GM10847 (cell line): Measurements from ENCODE around the gene RIN3.

ENCODE experiments used
- POLR2A ChIP-seq: IDR thresholded peaks from 2 replicates; pipeline ENCODE4 v1.6.1; 2011; ENCODE audit not compliant: insufficient read length; ENCODE audit errors: extremely low read depth

RIN3 gene

DNA sequence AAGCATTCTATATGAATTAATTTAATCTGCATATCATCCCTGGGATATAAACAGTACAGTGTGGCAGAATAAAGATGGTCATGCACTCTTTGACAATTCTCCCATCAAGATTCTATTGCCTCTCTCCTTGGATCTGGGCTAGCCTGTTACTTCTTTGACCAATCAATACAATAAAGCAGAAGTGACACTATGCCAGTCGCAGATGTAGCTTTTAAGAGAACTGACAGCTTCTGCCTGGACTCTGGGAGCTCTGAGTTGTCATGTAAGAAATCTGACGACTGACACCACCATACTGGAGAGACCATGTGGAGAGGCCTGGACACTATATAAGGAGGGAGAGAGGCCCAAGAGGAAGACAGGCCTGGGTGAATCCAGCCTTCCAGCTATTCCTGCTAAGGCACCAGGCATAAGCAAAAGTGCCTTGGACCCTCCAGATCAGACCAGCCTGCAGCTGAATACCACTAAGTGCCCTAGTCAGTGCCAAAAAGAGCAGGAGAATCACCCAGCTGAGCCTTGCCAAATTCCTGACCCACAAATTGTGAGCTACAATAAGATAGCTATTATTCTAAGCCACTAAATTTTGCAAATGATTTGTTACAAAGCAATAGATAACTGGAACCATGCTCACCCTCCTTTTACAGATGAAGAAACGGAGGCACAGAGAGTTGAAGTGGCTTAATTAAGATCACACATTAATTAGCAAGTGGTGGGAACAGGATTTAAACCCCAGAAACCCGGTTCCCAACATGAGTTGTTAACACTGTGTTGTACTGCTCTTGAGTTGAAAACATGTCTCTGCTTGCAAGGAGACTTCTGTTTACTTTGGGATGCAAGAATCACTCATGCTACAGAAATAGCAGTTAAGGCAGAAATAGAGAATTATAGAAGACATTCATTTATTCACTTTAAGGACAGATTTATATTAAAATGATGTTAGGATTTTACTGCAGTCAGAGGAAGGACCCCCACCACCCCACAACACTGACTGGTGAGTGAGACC lies 84.6 kb downstream of the RIN3 start:
- TF ChIP-seq POLR2A = no peak

- TF ChIP-seq POLR2A = no peak
Observed at GRCh38 chr14:92599811-92600210, 86.2 kb downstream of the RIN3 start.

- TF ChIP-seq POLR2A = no peak
Observed at GRCh38 chr14:92600318-92601053, 86.9 kb downstream of the RIN3 start.

- TF ChIP-seq POLR2A = no peak
Observed at GRCh38 chr14:92601131-92601710, 87.6 kb downstream of the RIN3 start.

DNA sequence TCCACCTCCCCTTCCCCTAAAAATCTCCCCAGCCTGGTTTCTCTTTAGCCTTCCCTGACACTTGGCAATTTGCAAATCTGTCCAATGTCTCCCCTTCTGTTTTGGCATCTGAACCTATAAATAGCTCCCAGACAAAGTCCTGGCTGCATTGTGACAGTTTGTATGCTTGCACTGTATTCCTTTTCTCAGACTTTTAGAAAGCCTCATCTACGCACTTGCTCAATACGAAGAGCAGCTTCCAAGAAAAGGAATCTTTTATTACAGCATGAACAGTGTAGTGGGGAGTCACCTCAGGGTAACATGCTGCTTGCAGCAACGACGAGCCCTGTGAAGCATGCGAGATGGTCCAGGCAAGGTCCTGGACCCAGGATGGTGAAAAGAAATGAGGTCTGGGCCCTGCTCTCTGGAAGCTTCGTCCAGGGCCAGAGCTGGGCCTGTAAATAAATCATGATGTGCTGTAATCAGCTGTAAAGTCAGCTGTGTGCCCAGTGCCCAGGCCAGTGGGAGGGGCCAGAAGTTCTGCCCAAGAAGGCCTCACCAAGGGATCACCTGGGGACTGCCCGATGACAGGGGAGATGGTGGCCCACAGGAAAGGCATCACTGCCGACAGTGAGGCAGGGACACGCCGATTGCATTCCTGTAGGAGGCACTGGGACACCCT lies 88.3 kb downstream of the RIN3 start:
- no peak for TF ChIP-seq POLR2A

GRCh38 chr14:92603309-92604242 lies 90.0 kb downstream of the RIN3 start:
- TF ChIP-seq POLR2A = no peak

- no peak for TF ChIP-seq POLR2A
Observed at GRCh38 chr14:92605274-92605940, 91.8 kb downstream of the RIN3 start.

DNA sequence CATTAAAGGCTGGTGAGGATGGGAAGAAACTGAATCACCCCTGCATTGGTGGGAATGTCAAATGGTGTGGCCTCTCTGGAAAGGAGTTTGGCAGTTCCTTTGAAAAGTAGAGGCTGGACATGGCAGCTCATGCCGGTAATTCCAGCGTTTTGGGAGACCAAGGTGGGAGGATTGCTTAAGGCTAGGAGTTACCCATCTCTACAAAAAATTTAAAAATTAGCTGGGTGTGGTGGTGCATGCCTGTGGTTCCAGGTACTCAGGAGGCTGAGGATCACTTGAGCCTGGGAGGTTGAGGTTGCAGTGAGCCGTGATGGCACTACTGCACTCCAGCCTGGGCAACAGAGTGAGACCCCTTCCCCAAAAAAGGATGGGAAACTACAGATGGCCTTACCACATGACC lies 93.7 kb downstream of the RIN3 start:
- no peak for TF ChIP-seq POLR2A

- no peak for TF ChIP-seq POLR2A
Observed at GRCh38 chr14:92607702-92608429, 94.3 kb downstream of the RIN3 start.

- no peak for TF ChIP-seq POLR2A
Observed at GRCh38 chr14:92609955-92610354, 96.4 kb downstream of the RIN3 start.

DNA sequence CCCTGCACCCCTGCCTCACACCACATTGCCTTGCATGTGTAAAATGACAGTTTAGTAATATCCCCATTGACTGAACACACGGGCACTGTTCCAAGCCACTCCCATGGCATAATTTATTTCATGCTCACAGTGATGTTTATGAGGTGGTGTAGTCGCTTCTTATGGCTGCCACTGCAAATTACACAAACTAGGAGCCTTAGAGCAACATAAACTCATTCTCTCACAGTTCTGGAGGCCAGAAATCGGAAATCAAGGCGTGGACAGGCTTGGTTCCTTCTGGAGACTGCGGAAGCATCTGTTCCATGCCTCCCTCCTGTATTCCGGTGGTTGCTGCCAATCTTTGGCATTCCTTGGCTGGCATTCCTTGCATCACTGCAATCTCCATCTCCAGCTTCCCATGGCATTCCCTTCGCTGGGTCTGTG lies 97.3 kb downstream of the RIN3 start:
- no peak for TF ChIP-seq POLR2A

- TF ChIP-seq POLR2A = no peak
Observed at GRCh38 chr14:92613008-92613658, 99.6 kb downstream of the RIN3 start.
